Stimulated activated CD4-positive, alpha-beta T cell treated with anti-CD3 and anti-CD28 coated beads, Interleukin-4, amount 100 ng/mL, for 24 hours (primary cell): Measurements from ENCODE around the gene IFNG.
A peak's percentile ranks its signal among the peaks of the same experiment; 100 is the strongest.

Experiments used
- DNase-seq: peaks from one replicate; pipeline ENCODE4 v3.0.0-alpha.2; 2020

Gene IFNG

GRCh38 chr12:68163560-68164081 is 4.1 kb upstream of the IFNG start:
- peak; percentile 31 for DNase-seq

GRCh38 chr12:68162374-68162773 is 2.8 kb upstream of the IFNG start:
- DNase-seq: no peak

GRCh38 chr12:68158432-68158831 is 1.1 kb downstream of the IFNG start:
- DNase-seq: peak; percentile 20

- peak; percentile 36 for DNase-seq
Measured at GRCh38 chr12:68157380-68157779, 2.2 kb downstream of the IFNG start.

GRCh38 chr12:68156636-68157035 is 2.9 kb downstream of the IFNG start:
- DNase-seq: no peak

- no peak for DNase-seq
Measured at GRCh38 chr12:68154779-68155178, 4.8 kb downstream of the IFNG start.

GRCh38 chr12:68148261-68148951 is 11.1 kb downstream of the IFNG start:
- no peak for DNase-seq

GRCh38 chr12:68140556-68140955 is 19.0 kb downstream of the IFNG start:
- no peak for DNase-seq

- DNase-seq: no peak
Measured at GRCh38 chr12:68139941-68140340, 19.6 kb downstream of the IFNG start.

- no peak for DNase-seq
Measured at GRCh38 chr12:68139001-68139400, 20.5 kb downstream of the IFNG start.

- DNase-seq: peak; percentile 30
Measured at GRCh38 chr12:68138480-68138879, 21.1 kb downstream of the IFNG start.

GRCh38 chr12:68137335-68137830 is 22.2 kb downstream of the IFNG start:
- no peak for DNase-seq

- no peak for DNase-seq
Measured at GRCh38 chr12:68135520-68135919, 24.0 kb downstream of the IFNG start.

GRCh38 chr12:68131867-68132414 is 27.6 kb downstream of the IFNG start:
- DNase-seq: no peak

GRCh38 chr12:68129979-68130378 is 29.6 kb downstream of the IFNG start:
- no peak for DNase-seq

GRCh38 chr12:68122236-68122920 is 37.2 kb downstream of the IFNG start:
- no peak for DNase-seq

GRCh38 chr12:68121143-68121542 is 38.4 kb downstream of the IFNG start:
- peak; percentile 43 for DNase-seq

GRCh38 chr12:68119724-68120211 is 39.8 kb downstream of the IFNG start:
- DNase-seq: peak; percentile 72

- DNase-seq: peak; percentile 38
Measured at GRCh38 chr12:68119250-68119649, 40.3 kb downstream of the IFNG start.

GRCh38 chr12:68118096-68118755 is 41.3 kb downstream of the IFNG start:
- no peak for DNase-seq

- no peak for DNase-seq
Measured at GRCh38 chr12:68117661-68118060, 41.9 kb downstream of the IFNG start.

GRCh38 chr12:68115281-68115680 is 44.3 kb downstream of the IFNG start:
- DNase-seq: no peak

- DNase-seq: no peak
Measured at GRCh38 chr12:68114606-68115005, 44.9 kb downstream of the IFNG start.
